ENCODE measurements around the gene C1orf159.

Gene C1orf159

DNA sequence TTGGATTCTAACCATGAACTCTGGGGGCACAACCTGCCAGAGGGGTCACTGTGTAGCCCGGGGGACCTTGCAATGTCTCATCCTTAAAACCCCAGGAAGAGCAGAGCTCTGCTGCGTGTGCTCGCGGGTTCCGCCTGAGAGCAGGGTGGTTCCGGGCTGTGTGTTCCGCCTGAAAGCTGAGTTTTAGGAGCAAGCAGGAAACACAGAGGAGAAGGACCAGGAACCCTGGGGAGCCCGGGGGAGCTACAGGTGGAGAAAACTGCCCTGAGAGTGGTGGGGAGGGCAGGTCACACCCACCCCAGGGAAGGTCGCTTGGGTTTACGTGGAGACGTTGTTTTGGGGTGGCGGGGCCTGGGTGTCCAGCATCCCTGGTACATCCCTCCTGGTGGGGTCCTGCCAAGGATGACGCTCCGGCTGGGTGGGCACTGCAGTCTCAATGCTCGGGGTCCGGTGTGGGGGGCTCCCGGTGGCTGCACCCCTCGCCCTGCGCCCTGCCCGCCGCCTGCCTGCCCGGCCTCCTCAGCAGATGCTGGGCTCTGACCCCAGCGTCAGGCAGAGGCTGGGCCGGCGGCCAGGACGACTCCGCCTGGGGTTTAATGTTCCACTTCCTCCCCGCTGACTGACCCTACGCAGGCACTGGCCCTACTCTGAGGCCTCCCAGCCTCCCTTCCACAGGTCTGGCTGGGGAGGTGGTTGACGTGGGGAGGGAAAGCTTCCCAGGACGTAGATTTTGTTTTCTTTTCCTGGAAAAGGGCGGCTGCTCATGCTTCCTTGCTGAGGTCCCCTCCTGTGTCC lies 17.3 kb upstream of the C1orf159 start:
- no peak for DNase-seq

DNA sequence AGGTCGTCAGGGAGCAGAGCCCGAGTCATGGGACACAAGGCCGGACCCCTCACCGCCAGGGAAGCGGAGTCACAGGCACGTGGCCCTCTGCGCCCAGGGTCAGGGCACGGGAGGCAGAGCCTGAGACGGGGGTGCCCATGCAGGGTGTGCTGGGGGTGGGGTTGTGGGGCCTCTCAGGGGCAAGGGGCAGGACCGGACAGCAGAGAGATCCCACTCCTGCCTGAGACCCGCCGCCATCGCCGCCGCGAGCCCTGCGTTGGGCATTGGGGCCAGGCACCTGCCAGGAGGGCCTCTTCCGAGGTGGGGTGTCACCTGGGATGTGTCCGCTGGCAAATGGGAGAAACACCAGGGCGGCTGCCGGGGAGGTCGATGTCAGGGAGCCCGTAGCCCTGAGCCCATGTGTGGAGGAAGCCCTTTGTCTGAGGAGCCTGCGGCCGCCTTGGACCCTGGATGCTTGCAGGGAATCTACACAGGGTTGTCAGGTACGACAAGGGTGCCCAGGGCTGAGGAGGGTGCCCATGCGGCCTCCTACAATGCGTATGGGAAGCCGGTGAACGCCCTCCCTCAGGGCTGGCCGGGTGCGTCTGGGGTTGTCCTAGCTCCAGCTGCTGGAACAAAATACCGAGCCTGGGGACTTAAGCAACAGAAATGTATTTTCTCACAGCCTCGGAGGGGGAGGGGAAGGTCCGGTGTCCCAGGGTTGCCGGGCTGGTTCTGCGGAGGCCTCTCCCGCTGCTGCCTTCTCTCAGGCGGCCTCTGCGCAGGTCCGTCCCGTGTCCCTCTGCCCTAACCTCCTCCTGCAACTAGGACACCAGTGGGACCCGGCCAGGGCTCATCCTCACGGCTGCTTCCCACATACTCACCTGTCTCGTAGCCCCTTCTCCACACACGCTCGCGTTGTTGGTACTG lies 16.4 kb upstream of the C1orf159 start:
- DNase-seq = no peak

DNA sequence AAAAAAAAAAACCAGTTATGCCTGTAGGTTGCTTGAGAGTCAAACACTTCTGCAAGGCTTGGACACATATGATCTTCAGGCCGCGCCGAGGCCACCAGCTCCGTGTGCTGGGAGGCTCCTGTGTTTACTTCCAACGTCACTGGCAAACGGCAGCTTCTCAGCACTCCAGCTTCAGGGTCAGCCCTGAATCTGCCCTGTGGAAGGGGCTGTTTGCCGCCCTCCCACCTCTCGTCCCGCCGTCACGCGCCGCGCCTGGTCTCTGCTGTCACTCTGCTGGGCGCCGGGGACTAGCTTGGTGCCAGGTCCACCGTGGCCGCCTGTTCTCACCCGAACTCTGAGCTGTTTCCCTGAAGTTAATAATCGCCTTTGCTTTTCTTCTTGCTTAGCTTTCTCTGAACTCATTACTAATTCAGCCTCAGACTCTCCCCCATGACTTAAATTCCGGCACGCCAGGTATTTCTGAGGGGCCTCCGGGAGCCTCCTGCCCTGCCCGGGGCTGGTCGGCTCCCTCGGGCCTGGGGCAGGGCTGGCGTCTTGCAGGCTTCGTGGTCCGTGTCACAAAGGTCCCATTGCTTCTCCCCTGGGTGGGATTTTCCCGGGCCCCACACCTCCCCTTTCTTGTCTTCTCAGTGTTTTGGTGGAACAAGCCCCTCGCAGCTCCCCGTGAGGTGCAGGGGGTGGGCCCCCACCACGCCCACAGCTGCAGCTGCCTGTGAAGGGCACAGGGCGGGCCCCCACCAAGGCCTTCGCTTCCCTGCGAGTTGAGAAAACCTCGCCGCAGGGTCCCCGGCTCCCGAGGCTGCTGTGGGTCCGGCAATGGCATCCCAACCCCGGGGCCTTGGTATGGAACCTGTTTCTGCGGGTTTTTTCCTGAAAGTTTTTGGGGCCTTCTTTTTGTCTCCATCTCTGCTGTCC lies 14.6 kb upstream of the C1orf159 start:
- no peak for DNase-seq

DNA sequence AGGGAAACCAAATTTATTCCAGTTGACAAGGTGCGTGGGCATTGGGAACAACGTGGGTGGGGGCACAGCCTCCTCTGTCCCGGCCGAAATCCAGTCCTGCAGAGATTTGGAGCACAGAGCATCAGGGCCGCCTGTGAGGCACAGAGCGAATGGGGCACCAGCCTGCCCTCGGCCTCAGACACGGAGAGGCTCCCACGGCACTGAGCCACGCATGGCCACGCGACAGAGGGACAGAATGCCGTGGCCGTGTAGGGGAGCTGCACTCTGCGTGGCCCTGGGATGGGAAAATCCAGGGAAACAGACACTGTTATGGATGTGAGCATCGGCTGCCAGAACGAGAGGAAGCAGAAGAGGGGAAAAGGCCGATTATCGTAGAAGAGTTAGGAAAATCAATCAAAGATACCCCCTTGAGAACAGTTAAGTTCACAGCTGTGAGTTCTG lies 13.5 kb upstream of the C1orf159 start:
- DNase-seq = no peak

DNA sequence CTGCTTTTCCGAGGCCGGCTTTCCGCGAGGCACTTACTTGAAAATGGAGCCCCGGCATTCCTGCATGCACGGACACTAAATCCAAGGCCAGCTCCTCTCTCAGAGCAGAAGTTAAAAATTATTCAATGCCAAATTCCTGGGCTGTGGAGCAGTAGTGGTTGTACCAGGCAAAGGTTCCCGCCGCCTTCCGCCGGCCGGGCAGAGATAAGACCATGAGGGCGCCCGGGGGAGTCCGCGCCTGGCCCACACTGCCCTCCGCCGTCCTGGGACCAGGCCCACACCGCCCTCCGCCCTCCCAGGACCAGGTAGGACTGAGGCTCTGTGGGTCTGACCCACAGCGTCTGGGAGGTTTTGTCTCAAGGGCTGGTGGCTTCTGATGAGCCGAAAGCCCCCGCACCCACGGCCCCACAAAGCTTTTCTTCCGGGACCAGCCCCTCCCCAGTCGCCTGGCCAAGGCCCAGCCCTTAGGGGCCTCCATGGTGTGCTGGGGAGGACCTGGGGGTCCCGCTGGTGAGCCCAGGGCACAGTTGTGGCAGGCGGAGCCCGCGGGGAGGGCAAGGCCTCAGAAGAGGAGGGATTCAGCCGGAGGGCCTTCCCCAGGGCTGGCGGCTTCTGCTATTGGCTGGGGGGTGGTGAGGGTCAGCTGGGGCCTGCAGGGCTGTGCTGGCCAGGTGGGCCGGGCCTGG lies 12.7 kb upstream of the C1orf159 start:
- no peak for DNase-seq

DNA sequence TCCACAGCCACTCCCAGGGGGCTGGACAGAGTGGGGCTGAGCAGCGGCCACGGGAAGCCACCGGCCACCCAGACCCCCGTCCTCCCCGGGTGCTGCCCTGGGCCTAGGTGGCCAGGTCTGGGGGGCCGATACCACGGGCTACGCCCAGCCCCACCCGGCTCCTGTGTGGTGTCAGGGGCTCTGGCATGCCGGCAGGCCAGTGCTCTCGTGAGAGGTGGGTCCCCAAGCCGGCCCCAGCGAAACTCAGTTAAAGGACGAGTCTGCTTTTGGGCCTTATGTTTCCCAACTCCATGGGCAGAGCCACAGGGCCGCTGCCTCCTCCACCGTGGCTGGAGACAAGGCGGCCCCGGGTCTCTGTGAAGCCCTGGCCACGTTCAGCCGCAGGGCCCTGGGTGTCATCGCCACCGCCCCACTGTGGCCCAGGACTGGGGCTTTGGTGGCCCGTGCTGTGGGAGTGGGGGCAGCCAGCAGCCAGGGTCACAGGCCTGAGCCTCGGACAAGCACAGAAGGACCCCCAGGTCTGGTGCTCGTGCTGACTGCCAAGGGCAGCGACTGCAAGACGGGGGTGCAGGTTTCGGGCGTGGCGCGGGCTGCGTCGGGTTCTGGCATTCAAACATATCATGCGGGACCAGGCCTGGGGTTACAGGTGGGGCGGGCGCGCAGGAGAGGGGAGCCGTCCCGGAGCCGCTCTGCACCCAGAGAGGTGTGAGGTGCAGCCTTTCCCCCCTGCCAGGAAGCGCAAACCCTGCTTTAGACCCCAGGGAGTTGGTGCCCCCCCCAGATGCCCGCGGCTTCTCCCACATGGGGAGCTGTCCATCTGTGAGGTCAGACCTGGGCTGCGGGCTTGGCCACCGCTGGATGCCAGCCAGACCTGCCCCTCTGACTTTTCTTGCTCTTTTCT lies 11.9 kb upstream of the C1orf159 start:
- no peak for DNase-seq

DNA sequence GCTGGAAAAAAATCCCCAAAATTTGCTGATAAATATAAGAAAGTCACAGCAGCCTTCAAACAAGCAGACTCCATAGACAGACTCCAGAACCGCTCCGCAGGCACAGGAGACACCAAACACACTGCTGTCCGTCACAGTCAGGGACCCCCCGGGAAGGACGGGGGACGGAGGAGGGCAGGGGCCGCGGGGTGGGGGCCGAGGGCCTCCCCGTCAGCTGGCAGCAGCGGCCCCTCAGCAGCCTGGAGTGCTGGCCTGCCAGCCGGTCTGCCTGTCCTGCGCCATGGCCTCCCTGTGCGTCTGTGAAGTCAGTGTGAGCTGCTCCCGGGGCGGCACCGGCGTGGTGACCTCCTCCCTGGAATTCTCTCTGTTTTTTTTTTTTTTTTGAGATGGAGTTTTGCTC lies 10.1 kb upstream of the C1orf159 start:
- no peak for DNase-seq

DNA sequence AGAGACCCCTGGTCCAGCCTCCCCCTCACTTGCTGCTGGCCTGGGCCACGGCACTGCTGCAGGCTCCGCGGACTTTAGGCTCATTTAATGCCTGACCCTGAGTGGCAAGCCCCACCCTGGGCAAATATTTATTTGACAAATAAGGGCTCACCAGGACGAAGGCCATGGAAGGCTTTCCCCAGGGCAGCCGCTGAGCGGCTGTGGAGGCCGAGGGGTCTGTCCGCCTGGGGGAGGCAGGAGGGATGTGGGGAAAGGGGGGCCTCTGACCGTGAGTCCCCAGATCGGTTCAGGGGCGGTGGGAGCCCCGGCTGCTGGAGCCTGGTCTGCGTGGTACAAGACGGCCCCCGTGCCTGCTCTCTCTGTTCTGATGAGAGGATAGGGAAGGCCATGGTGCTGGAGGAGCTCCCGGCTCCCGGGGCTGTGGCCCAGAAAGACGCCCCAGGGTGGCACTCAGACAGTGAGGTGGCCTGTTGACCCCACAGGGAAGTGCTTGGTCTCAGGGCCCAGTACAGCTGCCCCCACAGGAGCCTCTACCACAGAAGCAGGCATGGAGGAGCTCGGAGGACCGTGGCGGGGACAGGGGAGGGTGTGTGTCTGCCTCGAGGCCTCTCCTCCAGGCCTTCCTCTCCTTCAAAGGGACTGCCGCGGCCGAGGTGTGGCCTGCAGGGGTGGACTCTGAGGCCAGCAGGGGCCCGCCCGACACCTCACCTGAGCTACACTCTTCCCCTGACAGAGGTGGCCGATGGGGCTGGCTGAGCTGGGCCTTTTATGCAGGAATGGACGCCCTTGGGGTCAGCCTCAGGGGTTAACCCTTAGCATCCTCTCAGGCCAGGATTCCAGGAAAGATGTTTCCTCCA lies 9.1 kb upstream of the C1orf159 start:
- no peak for DNase-seq

DNA sequence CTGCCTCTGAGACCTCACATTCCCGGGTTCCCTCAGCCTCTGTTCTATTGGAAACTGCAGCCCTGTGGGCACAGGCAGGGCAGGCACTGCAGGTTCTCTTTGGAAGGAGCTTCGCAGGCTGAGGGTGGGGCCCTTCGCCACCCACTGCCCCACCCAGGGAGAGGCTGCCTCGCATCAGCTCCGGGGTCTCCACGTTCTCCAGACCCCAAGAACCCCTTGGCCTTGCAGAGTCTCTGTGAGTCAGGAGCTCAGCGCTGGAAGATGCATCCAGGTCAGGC lies 8.6 kb upstream of the C1orf159 start:
- no peak for DNase-seq

DNA sequence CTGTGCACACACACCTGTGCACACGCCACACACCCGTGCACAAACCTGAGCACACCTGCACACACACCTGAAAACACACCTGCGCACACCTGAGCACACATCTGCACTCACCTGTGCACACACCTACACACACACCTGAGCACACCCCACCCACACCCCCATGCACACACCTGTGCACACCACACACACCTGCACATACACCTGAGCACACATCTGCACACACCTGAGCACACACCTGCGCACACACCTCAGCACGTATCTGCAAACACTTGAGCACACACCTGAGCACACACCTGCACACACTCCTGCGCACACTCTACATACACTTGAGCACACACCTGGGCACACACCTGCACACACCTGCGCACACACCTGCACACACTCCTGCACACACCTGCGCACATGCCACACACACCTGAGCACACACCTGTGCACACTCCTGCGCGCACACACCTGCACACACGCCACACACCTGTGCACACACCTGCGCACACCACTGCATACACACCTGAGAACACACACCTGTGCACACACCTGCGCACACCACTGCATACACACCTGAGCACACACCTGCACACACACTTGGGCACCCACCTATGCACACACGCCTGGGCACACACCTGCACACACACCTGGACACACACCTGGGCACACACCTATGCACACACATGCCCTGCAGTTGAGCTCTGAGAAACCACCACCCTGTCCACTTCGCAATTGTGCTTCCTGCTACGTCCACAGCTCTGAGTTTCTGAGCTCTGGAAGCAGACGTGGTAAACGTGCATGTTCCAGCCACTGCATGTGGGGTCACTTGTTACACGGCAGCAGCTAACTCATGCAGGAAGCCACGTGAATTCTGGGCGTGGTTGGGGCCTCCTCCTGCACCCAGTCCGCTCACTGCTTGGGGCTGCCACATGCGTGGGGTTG lies 8.0 kb upstream of the C1orf159 start:
- DNase-seq = no peak

DNA sequence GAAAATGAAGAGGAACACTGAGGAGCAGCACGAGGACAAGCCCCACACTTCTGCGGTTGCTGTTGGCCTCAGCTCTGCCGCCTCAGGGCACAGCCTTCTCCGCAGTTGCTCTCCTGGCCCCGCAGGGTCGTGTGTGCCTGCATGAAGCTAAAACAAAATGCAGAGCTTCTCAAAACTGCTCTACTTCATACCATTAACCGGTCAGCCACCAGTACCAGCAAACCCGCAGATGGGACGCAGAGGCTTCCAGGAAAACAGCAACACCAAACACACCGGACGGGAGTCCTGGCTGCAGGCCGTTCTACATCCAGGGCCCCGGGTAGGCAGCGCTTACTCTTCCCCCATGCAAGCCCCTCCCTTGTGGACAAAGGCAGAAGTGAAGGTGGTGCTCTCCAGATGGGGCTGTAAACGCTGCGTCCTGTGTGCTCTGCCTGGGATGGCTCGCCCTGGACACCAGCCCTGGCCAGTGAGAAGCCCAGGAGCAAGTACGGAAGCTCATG lies 7.1 kb upstream of the C1orf159 start:
- DNase-seq = no peak

DNA sequence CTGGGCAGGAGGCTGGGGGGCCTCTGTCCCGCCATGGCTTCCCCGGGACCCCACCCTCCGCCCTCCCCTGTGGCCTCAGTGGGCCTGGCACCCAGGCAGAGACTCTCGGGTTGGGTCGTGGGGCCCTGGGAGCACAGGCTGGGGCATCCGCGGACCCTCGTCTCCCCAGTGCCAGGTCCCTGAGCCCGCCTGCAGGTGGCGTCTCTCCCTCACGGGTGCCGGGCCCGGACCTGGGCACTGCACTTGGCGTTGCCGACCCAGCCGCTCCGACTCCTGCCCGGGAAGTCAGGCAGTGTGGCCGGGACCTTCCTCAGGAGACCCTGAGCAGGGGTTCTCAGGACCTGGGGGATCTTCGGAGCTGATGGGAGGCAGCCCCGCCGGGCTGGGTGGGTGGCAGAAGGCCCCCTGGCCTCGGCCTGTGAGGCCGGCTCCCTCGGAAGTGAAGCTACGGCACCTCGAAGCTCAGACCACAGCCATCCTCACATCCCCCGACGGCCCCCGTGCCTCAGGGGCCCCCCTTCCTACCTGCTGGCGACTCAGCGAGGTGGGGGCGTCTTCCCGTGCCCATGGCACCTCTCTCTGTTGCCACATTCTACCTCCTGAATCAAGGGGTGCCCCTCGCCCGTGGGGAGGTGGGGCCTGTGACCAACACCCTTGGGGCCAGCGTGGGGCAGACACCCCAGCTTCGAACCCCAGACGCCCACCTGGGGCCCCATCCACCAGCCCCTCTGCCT lies 6.4 kb upstream of the C1orf159 start:
- peak in 54 of 58 donors; percentile 5 to 84 (median 58) for DNase-seq

DNA sequence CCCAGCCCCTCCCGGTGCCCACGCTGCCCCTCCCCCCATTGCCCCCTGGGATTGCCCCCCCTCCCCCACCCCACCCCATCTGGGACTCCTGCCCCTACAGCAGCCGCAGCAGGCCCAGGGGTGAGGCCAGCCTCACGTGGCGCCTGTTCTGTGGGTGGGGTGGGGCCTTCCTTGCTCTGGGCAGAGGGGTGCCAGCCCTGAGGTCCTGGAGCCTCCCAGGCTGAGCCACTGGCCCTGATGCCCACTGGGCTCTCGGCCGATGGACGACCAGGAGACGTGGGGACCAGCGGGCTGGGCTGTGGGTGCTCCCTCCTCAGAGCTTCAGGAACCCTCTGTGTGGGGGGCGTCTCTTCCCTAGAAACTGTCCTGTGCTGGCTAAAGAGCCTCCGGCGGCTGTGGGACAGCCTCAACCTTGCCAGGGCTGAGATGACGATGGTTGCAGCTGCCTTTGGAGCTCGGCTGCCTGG lies 5.8 kb upstream of the C1orf159 start:
- DNase-seq = no peak

DNA sequence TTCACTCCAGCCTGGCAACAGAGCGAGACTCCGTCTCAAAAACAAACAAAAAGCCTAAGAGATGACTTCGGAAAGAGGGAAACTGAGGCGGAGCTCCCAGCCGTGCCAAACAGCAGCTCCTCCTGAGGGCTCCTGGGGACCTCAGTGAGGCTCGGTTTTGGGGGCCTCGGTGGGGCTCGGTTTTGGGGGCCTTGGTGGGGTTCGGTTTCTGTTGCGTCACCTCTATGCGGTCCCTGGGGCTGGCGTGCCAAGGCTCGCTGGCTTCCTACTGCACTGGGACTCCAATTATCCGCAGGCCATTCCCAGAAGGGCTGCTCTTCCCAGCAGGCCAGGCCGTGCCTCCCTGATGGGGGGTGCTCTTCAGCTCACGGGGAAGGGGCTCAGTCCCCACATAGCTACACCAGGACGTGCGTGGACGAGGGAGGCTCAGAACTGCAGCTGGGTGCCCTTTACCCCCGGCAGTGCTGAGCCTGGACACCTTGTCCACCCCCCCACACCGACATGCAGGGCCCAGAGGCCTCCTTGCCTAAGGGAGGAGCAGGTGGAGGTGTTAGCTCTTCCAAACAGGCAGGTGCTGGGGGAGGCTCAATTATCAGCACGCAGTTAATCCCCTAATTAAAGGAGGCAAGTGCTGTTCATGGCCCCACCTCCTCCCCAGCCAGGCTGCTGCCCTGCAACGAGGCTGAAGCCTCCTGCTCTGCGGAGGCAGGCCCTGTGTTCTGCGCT lies 5.1 kb upstream of the C1orf159 start:
- DNase-seq = no peak

DNA sequence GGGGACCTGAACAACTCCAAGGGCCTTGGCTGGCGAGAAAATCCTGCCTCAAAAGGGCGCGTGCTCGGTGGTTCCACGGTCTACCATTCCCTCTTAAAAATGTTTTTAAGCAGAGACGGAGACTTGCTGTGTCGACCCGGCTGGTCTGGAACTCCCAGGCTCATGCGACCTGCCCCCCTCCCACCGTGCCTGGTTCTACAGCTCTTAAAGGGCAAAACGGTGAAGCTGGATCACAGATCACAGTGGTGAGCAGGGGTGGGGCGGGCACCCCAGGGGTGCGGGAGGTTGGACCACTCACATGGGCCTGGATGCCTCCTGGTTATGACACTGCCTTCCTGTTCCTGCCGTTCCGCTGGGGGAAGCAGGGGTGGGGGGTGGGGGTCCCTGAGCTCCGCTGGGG lies 4.2 kb upstream of the C1orf159 start:
- DNase-seq = no peak

DNA sequence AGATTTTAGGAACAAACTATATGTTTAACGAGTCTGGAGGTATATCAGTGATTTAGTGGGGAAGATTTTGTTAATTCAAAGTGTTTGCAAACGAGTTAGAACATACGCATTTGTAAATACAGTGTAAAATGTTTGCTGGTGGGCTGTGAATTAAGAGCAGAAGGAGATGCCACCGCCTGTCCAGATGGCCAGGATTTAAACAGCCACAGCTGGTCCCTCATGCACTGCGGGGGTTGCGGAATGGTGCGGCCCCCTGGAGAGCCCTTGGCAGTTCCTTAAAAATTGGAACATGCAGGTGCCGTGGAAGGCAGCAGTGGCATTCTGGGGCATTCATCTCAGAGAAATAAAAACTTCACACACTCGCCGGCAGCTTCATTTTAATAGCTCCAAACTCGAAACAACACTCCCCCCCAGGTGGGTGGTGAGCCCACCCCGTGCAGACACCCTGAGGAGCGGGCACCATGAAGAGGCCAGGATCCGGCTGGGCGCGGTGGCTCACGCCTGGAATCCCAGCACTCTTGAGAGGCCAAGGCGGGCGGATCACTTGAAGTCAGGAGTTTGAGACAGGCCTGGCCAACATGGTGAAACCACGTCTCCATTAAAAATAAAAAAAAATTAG lies 3.5 kb upstream of the C1orf159 start:
- DNase-seq = no peak

Measured in anterior cingulate cortex (tissue), 58 donors.